Measurements from ENCODE around the gene IKZF4. TPM values are rescaled to one million over a fixed set of nuclear protein-coding genes. Genes with fewer than 3 reads are reported as not detected.
"Not testable (repeated sequence)": the region's sequence is repeated elsewhere in the genome, so short reads cannot be mapped to it uniquely, and the experiment has no call there.

Gene IKZF4
- total RNA-seq, 2 experiments from 2014 or later: 19.9 to 20.7 TPM

DNA sequence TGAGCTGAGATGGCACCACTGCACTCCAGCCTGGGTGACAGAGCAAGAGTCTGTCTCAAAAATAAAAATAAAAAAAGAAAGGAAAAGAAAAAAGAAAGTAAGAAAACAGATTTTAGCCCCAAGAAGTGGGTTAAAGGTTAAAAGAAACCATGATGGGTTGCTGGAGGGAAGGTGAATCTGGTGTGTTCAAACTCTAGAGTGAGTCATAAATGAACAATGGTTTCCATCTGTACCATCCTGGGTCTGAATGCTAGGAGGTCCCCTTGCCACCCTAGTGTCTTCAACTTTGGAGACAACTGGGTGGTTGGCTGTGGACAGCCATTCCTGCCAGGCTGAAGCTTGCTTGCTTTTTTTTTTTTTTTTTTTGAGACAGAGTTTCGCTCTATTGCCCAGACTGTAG, 19.3 kb downstream of the IKZF4 start:
- H3K4me3 Mint-ChIP-seq: no peak overlapping the region
- H3K36me3 Mint-ChIP-seq (ENCODE audit: low read depth): peaks cover 58% of the 10 kb centered on the region
- H3K4me1 Mint-ChIP-seq (ENCODE audit: low read depth): peaks cover 65% of the 10 kb centered on the region
- no peak for ATAC-seq
- CTCF ChIA-PET: interaction anchor here (0.8 to 5.2 kb wide), 23 partner anchors 8 to 301 kb away, joined by 3 to 109 read pairs (median 6); partner anchors contain the start of genes IKZF4, ORMDL2, RAB5B and RPL41
- peak overlapping the region; percentile 73 for H3K27ac Mint-ChIP-seq
- POLR2A ChIA-PET: interaction anchor here (0.6 to 1.8 kb wide), 7 partner anchors 19 to 299 kb away, joined by 3 to 5 read pairs (median 3); partner anchors contain the start of genes ESYT1, PA2G4 and RAB5B
- no peak for DNase-seq
- H3K9me3 Mint-ChIP-seq (ENCODE audit: insufficient read depth): no peaks in the 10 kb centered on the region
- no peaks in the 10 kb centered on the region for H3K27me3 Mint-ChIP-seq (ENCODE audit: low read depth)

DNA sequence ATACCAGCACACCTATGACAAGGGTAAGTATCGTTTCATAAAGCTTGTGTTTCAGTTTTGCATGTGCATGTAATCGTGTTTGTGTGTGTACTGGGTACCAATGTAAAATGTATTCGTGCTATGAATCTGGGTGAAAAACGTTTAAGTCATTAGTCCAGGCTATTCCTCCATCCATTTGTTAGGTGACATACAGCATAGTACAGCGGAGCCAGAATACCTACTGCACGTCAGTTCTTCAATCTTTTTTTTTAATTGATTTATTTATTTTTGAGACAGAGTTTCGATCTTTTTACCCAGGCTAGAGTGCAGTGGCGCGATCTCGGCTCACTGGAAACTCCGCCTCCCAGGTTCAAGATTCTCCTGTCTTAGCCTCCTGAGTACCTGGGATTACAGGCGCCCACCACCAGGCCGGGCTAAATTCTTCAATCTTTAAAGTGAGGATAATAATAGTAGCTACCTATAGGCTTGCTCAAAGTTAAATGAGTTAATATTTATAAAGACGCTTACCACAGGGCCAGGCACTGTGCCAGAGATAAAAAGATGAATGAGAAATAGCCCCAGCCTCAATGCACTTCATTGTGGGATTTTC, 20.2 kb downstream of the IKZF4 start:
- DNase-seq (no peak), ATAC-seq (no peak)
- H3K27ac Mint-ChIP-seq: peak overlapping the region; percentile 96
- no peaks in the 10 kb centered on the region for H3K9me3 Mint-ChIP-seq (ENCODE audit: insufficient read depth)
- POLR2A ChIA-PET: interaction anchor here (0.6 to 1.8 kb wide), 8 partner anchors 19 to 223 kb away, joined by 3 to 6 read pairs (median 4); partner anchors contain the start of genes ESYT1, PA2G4 and RAB5B
- H3K4me1 Mint-ChIP-seq (ENCODE audit: low read depth): peaks cover 56% of the 10 kb centered on the region
- no peaks in the 10 kb centered on the region for H3K27me3 Mint-ChIP-seq (ENCODE audit: low read depth)
- H3K36me3 Mint-ChIP-seq (ENCODE audit: low read depth): peaks cover 53% of the 10 kb centered on the region
- H3K4me3 Mint-ChIP-seq: peak overlapping the region; percentile 96
- CTCF ChIA-PET: interaction anchor here (0.6 to 5.2 kb wide), 30 partner anchors 9 to 302 kb away, joined by 3 to 109 read pairs (median 6); partner anchors contain the start of genes ERBB3, IKZF4, ORMDL2 and RAB5B

DNA sequence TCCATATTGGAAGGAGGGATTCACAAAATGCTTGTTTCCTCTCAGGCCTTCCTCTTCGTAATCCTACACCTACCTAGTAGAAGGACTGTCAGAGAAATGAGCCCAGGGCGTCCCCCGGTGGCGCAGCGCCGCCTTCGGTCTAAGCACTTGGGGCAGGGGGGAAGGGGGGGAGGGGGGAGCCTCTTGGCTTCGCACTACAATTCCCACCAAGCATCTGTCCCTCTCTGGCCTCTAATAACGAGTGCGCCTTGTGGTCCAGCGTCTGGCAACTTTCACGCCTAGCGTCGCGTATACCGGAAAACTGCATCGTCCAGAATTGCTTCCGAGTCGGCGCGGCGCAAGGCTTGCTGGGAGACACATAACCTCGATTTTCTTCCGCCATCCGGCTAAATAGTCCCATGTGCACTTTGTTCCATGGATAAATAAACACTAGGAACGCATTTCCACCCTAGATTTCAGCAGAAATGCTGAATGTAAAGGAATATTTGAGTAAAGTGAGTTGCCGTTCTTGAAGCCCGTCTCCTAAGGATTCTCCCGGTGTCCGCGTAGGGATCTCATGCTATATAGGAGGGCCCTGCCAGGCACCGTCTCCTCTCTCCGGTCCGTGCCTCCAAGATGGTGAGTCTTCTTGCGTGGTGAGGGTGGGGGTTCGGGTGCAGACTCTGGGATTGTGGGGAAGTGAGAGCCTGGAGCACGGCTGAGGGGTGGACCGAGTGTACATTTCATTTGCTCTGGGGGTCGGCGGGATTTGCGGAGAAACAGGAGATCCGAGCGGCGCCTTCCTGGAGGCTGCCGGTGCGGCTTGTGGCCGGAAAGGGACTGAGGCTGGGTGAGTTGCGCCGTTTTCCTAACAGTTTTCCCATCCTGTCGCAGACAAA, 20.9 kb downstream of the IKZF4 start, which contains the start of gene RPS26:
Gene RPS26 (plus strand): TSS at position 367 of the 878 bp plus-strand sequence. CDS start 249 bp downstream, at position 616.
- no peaks in the 10 kb centered on the region for H3K27me3 Mint-ChIP-seq (ENCODE audit: low read depth)
- peak; percentile 97 for DNase-seq
- ChIA-PET POLR2A (interaction anchor here (0.9 to 1.2 kb wide), 3 partner anchors 46 to 87 kb away, joined by 3 to 6 read pairs (median 3); partner anchors contain the start of gene ESYT1), CTCF (interaction anchor here (0.7 to 5.2 kb wide), 19 partner anchors 9 to 303 kb away, joined by 3 to 109 read pairs (median 6); partner anchors contain the start of genes ORMDL2, RAB5B, RPL41 and SUOX)
- peaks cover 47% of the 10 kb centered on the region for H3K36me3 Mint-ChIP-seq (ENCODE audit: low read depth)
- peak within 1 kb of the TSS; percentile 96 for H3K4me3 Mint-ChIP-seq
- ATAC-seq: peak; percentile 91
- peaks cover 50% of the 10 kb centered on the region for H3K4me1 Mint-ChIP-seq (ENCODE audit: low read depth)
- no peaks in the 10 kb centered on the region for H3K9me3 Mint-ChIP-seq (ENCODE audit: insufficient read depth)
- H3K27ac Mint-ChIP-seq: peak within 1 kb of the TSS; percentile 96

DNA sequence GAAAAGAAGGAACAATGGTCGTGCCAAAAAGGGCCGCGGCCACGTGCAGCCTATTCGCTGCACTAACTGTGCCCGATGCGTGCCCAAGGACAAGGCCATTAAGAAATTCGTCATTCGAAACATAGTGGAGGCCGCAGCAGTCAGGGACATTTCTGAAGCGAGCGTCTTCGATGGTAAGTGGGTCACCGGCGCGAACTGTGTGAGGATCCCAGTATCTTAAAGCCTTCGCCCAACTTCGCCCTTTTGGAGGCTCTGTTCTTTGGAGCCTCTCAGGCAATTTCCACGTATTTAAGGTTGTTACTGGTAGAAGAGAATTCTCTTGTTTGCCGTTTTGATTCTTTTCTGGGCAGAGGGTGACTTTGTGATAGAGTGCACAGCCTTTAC, 21.6 kb downstream of the IKZF4 start:
- ATAC-seq; CTCF ChIA-PET; H3K27me3 Mint-ChIP-seq (ENCODE audit: low read depth); H3K9me3 Mint-ChIP-seq (ENCODE audit: insufficient read depth); POLR2A ChIA-PET; DNase-seq: not testable (repeated sequence)
- H3K36me3 Mint-ChIP-seq (ENCODE audit: low read depth): peaks cover 44% of the 10 kb centered on the region
- H3K4me1 Mint-ChIP-seq (ENCODE audit: low read depth): peaks cover 50% of the 10 kb centered on the region
- peak overlapping the region; percentile 96 for H3K27ac Mint-ChIP-seq
- H3K4me3 Mint-ChIP-seq: peak overlapping the region; percentile 96

DNA sequence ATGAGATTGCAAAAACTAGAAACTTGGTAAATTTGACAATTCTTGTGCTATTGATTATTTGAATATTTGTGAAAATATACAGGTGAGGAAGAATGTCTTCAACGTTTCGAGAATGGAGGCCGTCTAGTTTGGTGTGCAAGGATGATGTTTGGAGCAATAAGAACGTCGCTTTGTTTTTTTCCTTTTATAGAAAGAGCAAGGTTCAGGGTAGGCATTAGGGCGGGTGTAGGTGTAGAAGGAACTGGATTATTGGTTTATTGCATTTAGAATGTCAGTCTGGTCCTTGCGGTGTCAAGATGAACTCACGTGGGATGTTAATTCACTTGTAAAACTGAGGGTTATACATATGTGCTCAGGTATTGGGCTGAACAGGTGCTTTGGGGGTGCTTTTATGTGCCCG, 22.0 kb downstream of the IKZF4 start:
- CTCF ChIA-PET: no interaction called here
- Mint-ChIP-seq H3K4me3 (peak overlapping the region; percentile 96), H3K4me1 (ENCODE audit: low read depth) (peaks cover 46% of the 10 kb centered on the region), H3K36me3 (ENCODE audit: low read depth) (peaks cover 44% of the 10 kb centered on the region), H3K9me3 (ENCODE audit: insufficient read depth) (no peaks in the 10 kb centered on the region), H3K27me3 (ENCODE audit: low read depth) (no peaks in the 10 kb centered on the region), H3K27ac (peak overlapping the region; percentile 96)
- ATAC-seq (no peak), DNase-seq (no peak)
- POLR2A ChIA-PET: interaction anchor here (2.5 kb wide), 1 partner anchor 74 kb away, joined by 10 read pairs; the partner anchor contains the start of gene RPL41

DNA sequence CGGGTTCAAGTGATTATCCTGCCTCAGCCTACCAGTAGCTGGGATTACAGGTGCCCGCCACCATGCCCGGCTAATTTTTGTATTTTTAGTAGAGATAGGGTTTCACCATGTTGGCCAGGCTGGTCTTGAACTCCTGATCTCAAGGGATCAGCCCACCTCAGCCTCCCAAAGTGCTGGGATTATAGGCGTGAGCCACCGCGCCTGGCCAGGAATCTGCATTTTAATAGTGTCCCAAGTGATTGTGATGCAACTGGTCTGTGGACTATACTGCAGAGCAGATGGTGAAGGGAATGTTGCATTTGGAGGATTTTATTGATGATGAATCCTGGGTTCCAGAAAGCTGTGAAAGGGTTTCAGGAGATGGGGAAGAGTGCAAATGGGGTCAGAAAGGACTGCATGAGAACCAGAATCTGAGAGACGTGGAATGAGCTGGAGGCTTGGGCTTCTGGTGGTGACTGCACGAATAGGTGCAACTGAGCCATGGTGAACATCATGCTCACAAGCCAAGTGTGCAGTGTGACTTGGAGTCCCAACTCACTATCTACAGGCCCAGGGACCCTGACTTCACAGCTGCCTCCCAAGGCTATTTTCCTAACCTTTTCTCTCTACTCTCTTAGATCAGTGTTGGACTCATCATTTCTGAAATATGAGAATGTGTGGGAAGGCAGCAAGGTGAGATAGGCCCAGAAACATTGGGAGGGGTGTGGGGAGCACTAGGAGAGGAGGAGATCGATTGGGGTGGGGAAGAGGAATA, 25.4 kb downstream of the IKZF4 start:
- POLR2A ChIA-PET: interaction anchor here (1.7 to 4.5 kb wide), 2 partner anchors 57 to 79 kb away, joined by 4 to 34 read pairs; partner anchors contain the start of gene PA2G4
- peaks cover 36% of the 10 kb centered on the region for H3K36me3 Mint-ChIP-seq (ENCODE audit: low read depth)
- CTCF ChIA-PET: interaction anchor here (0.6 to 5.3 kb wide), 18 partner anchors 10 to 418 kb away, joined by 3 to 88 read pairs (median 6); partner anchors contain the start of genes DNAJC14, ERBB3, IKZF4 and PA2G4
- no peak for DNase-seq
- H3K9me3 Mint-ChIP-seq (ENCODE audit: insufficient read depth): no peaks in the 10 kb centered on the region
- no peak overlapping the region for H3K4me3 Mint-ChIP-seq
- H3K4me1 Mint-ChIP-seq (ENCODE audit: low read depth): peaks cover 26% of the 10 kb centered on the region
- no peak for ATAC-seq
- H3K27ac Mint-ChIP-seq: peak overlapping the region; percentile 25
- H3K27me3 Mint-ChIP-seq (ENCODE audit: low read depth): no peaks in the 10 kb centered on the region

DNA sequence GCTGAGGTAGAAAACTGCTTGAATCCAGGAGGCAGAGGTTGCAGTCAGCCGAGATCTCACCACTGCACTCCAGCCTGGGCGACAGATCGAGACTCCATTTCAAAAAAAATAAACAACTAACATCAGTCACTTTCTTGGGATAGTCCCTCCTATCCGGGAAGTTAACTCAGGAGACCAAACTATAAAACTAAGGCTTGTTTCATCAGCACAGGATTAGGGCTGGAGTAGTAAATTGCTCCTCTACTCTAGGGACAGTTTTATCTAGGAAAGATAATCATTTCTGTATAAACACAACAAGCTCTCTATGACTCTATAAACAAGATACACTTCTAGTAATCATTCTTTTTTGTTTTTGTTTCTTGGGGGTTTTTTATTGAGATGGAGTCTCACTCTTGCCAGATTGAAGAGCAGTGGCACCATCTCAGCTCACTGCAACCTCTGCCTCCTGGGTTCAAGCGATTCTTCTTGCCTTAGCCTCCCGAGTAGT, 32.6 kb downstream of the IKZF4 start:
- Mint-ChIP-seq H3K4me3 (no peak overlapping the region), H3K36me3 (ENCODE audit: low read depth) (no peaks in the 10 kb centered on the region), H3K4me1 (ENCODE audit: low read depth) (peaks cover 9% of the 10 kb centered on the region), H3K27me3 (ENCODE audit: low read depth) (peaks cover 3% of the 10 kb centered on the region), H3K27ac (no peak overlapping the region), H3K9me3 (ENCODE audit: insufficient read depth) (peaks cover 4% of the 10 kb centered on the region)
- ChIA-PET CTCF (interaction anchor here (1.0 to 1.5 kb wide), 2 partner anchors 32 to 315 kb away, joined by 3 to 4 read pairs; no protein-coding TSS in a partner anchor), POLR2A (no interaction called here)
- ATAC-seq (no peak), DNase-seq (no peak)

DNA sequence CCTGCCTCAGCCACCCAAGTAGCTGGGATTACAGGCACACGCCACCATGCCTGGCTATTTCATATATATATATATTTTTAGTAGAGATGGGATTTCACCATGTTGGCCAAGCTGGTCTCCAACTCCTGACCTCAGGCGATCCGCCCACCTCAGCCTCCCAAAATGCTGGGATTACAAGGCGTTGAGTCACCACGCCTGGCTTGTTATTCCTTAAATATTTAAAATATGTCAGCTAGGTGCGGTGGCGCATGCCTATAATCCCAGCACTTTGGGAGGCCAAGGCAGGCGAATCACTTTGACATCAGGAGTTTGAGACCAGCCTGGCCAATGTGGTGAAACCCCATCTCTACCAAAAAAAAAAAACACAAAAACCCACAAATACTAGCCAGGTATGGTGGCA, 39.1 kb downstream of the IKZF4 start:
- H3K27me3 Mint-ChIP-seq (ENCODE audit: low read depth); H3K4me3 Mint-ChIP-seq; H3K36me3 Mint-ChIP-seq (ENCODE audit: low read depth); H3K4me1 Mint-ChIP-seq (ENCODE audit: low read depth); H3K9me3 Mint-ChIP-seq (ENCODE audit: insufficient read depth); DNase-seq; ATAC-seq; H3K27ac Mint-ChIP-seq; POLR2A ChIA-PET: not testable (repeated sequence)
- CTCF ChIA-PET: interaction anchor here (0.6 to 1.3 kb wide), 4 partner anchors 20 to 66 kb away, joined by 3 read pairs; partner anchors contain the start of gene ERBB3

DNA sequence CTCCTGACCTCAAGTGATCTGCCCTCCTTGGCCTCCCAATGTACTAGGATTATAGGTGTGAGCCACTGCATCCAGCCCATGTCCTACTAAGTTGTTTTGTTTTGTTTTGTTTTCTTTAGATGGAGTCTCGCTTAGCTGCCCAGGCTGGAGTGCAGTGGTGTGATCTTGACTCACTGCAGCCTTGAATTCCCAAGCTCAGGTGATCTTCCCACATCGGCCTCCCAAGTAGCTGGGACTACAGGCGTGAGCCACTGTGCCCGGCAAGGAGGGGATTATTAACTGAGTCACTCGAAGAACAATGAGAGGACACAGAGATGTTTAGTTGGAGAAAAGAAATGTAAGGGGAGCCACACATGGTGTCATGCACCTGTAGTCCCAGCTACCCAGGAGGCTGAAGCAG, 41.1 kb downstream of the IKZF4 start:
- CTCF ChIA-PET: interaction anchor here (1.2 to 1.6 kb wide), 2 partner anchors 15 to 50 kb away, joined by 3 to 6 read pairs; no protein-coding TSS in a partner anchor
- Mint-ChIP-seq H3K36me3 (ENCODE audit: low read depth) (no peaks in the 10 kb centered on the region), H3K9me3 (ENCODE audit: insufficient read depth) (peaks cover 5% of the 10 kb centered on the region)

DNA sequence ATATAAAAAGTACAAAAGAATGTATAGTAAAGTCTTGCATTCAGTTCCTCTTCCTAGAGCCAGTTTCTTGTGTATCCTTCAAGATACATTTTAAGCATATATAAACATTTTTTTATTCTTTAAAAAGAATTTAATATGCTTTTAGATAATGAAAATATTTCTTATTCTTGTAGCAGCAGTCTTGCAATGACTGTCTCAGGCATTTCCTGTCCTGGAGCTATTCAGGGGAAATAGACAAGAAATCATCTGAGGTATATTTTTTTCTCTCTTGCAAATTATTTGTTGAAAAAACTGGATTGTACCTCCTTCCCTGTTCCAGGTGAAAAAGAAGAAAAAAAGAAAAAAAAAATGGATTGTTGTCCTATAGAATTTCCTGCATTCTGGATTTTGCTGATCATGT, 42.2 kb downstream of the IKZF4 start:
- H3K27me3 Mint-ChIP-seq (ENCODE audit: low read depth): peaks cover 7% of the 10 kb centered on the region
- no peaks in the 10 kb centered on the region for H3K4me1 Mint-ChIP-seq (ENCODE audit: low read depth)
- H3K4me3 Mint-ChIP-seq: no peak overlapping the region
- ATAC-seq (no peak), DNase-seq (no peak)
- no peaks in the 10 kb centered on the region for H3K36me3 Mint-ChIP-seq (ENCODE audit: low read depth)
- no peak overlapping the region for H3K27ac Mint-ChIP-seq
- ChIA-PET POLR2A (interaction anchor here (0.6 to 1.1 kb wide), 2 partner anchors 55 to 77 kb away, joined by 3 read pairs; partner anchors contain the start of gene ZC3H10), CTCF (interaction anchor here (1.5 kb wide), 1 partner anchor 16 kb away, joined by 7 read pairs; no protein-coding TSS in a partner anchor)
- H3K9me3 Mint-ChIP-seq (ENCODE audit: insufficient read depth): peaks cover 5% of the 10 kb centered on the region

More for the DNA sequence above, 41.1 kb downstream of the IKZF4 start:
- no peak overlapping the region for H3K4me3 Mint-ChIP-seq
- no peak for DNase-seq
- H3K27ac Mint-ChIP-seq: no peak overlapping the region
- POLR2A ChIA-PET: interaction anchor here (1.1 kb wide), 2 partner anchors 66 to 230 kb away, joined by 3 read pairs; partner anchors contain the start of gene ESYT1
- no peaks in the 10 kb centered on the region for H3K4me1 Mint-ChIP-seq (ENCODE audit: low read depth)
- no peak for ATAC-seq
- peaks cover 7% of the 10 kb centered on the region for H3K27me3 Mint-ChIP-seq (ENCODE audit: low read depth)

All from activated CD8-positive, alpha-beta T cell treated with anti-CD3 and anti-CD28 coated beads, Interleukin-2, amount 10 ng/mL, durations not matched to agents 7 days and 5 days (primary cell).